DND-41 (cell line): Measurements from ENCODE around the gene SH2D1B.

Source experiments
- CTCF ChIP-seq: IDR thresholded peaks from 2 replicates; pipeline ENCODE4 v1.5.1; 2012; ENCODE audit warnings: borderline replicate concordance, low read length, moderate library complexity, mild to moderate bottlenecking; ENCODE audit not compliant: poor library complexity, severe bottlenecking; ENCODE audit errors: extremely low read depth
- EZH2 ChIP-seq: IDR thresholded peaks from 3 replicates; pipeline ENCODE4 v1.6.1; 2012; ENCODE audit warnings: borderline replicate concordance, low read depth, mild to moderate bottlenecking, moderate library complexity, low read length, inconsistent platforms; ENCODE audit not compliant: severe bottlenecking

DNA sequence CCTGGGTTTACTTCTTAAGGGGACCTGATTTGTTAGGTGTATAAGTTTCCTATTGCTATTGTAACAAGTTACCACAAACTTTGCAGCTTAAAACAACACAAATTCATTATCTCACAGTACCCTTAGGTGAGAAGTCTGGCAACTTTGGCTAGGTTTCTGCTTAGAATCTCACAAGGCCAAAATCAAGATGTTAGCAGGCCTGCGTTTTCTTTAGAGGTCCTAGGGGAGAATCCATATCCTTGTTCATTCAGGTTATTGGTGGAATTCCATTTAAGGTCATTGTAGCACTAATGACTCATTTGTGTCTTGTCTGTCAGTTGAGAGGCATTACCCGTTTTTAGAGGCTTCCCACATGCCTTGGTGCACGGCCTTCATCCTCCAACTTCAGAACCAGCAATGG, 8.2 kb upstream of the SH2D1B start:
- TF ChIP-seq CTCF = no peak
- no peak for TF ChIP-seq EZH2
